DMS79 (cell line): ENCODE results near the gene USP12.

Source experiments
- DNase-seq: peaks from one replicate; lab custom pipeline; 2025; lab: John Stamatoyannopoulos, UW

The USP12 gene

DNA sequence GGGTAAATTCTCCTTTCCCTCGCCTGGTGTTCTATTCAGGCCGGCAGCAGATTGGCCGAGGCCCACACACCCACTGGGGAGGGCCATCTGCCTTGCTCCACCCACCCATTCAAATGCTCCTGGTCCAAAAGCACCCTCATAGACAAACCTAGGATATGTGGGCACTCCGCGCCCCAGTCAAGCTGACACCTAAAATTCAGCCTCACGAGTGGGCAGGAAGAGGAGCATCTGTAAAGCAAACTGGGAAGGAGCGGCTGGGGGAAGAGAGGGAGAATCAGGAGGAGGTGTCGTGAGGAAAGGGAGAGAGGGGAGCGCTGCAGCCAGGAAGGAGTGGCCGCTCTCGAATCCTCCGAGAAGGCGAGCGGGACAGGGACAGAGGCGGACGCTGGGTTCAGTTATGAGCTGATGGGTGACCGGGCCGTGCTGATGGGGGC, 136.9 kb downstream of the USP12 start:
- no peak for DNase-seq

- no peak for DNase-seq
Observed at GRCh38 chr13:27028683-27029480, 142.7 kb downstream of the USP12 start.

DNA sequence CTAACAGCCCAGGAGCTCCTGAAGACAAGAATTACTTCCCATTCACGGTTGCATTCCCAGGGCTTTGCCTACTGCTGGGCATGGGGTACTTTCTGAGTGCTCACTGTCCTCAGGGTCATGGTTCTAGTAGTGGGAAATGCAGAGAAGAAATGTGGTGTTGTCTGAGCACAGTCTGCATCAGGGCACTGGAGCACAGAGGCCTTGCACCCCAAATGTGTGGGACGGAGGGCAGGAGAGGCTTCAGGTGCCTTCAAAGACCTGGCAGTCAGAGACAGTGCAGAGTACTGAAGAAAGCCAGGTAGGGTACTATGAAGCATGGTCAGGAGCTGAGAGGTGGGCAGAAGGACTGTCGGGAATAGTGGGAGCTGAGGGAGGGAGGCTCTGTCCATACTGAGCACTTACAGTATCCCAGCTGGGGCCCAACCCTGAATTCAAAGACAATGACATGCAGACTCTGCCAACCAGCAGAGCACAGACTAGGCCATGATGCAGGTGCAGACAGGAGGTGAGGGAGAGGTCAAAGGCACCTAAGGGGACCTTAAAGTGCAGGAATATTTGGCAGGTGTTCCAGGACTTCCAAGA, 144.4 kb downstream of the USP12 start:
- DNase-seq: no peak

GRCh38 chr13:27026396-27026795, 145.2 kb downstream of the USP12 start:
- DNase-seq: no peak

GRCh38 chr13:27024776-27025492, 146.7 kb downstream of the USP12 start:
- no peak for DNase-seq

- DNase-seq: no peak
Observed at GRCh38 chr13:27024074-27024461, 147.5 kb downstream of the USP12 start.

GRCh38 chr13:27023385-27024073, 148.1 kb downstream of the USP12 start:
- no peak for DNase-seq

DNA sequence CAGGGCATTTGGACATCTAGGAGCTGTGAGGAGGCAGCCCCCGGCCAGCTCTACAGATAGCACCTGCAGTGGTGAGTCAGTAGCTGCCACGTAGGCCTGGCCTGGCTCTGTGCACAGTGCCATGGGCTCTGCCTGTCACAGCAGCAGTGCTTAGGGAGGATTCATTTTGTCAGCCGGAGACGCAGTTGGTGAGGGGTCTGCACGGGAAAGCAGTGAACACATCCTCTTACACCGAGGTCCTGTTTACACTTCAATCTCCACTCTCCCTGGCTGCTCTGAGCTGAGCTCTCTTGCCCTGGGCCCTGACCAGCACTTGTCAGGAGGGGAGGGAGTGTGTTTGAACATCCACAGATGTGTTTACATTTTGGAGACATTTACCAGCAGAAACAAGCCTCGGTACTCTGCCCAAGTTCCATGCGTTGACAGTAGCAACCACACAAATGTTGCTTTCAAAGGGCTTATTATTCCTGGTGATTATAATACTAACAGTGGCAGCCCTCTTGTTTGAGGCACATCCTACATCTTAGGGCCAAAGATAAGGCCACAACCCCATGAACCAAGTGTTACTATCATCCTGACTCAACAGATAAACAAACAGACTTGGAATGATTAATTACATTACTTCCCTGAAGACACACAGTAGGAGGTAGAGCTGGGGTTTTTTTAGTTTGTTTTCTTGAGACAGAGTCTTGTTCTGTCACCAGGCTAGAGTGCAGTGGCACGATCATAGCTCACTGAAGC, 148.9 kb downstream of the USP12 start:
- DNase-seq: no peak

DNA sequence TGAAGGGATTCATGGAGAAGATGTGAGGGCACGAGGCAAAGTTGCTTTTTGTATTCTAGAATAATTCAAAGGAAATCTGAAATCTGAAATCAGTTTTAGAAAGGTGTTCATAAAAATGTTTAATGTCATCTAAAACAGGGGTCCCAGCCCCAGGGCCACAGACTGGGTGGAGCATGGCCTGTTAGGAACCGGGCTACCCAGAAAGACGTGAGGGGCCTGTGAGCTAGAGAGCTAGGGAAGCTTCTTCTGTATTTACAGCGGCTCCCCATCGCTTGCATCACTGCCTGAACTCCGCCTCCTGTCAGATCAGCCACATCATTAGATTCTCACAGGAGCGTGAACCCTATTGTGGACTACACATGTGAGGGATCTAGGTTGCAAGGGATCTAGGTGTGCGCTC, 151.2 kb downstream of the USP12 start:
- DNase-seq: no peak

- DNase-seq: no peak
Observed at GRCh38 chr13:27018882-27019281, 152.7 kb downstream of the USP12 start.

- no peak for DNase-seq
Observed at GRCh38 chr13:27018344-27018861, 153.2 kb downstream of the USP12 start.

- DNase-seq: no peak
Observed at GRCh38 chr13:27016875-27017274, 154.7 kb downstream of the USP12 start.
